HepG2 (cell line): ENCODE results near the gene LDHB. TPM values are rescaled to one million over a fixed set of nuclear protein-coding genes. Genes with fewer than 3 reads are reported as not detected.

ENCODE experiments used
- ATAC-seq: fragments of 200-7000 bp; cut with Tn5 transposase; 3 replicates; pipeline ENCODE4 v1.9.1; 2020; ENCODE audit warnings: mild to moderate bottlenecking, moderate library complexity
- BruUV-seq: library from RNA; stranded (reverse); fragments of 400-500 nt; replicated peaks from 2 replicates; lab custom pipeline; 2021; lab: Mats Ljungman, UMichigan
- CTCF ChIA-PET: fragments of 300-600 bp; formaldehyde crosslinking; extraction: SDS; loops from one replicate; lab custom pipeline; 2021; ENCODE audit warnings: low total read pairs, inconsistent platforms, low intra/inter-chr PET ratio; lab: Yijun Ruan, JAX
- POLR2A ChIA-PET: fragments of 350-600 bp; sonication (Branson Sonifier 250); formaldehyde crosslinking; loops from one replicate; lab custom pipeline; 2020; ENCODE audit warnings: antibody characterized with exemption, inconsistent platforms; lab: Yijun Ruan, JAX
- DNase-seq: peaks from one replicate; pipeline ENCODE4 v3.0.0-alpha.2; 2015; ENCODE audit warnings: low spot score
- FAIRE-seq: peaks from 3 replicates; lab custom pipeline; 2011; peaks lifted over from hg19 to GRCh38; lab: Jason Lieb, UNC
- H2AFZ ChIP-seq: one replicate; pipeline ENCODE4 v1.6.1; 2011; ENCODE audit warnings: low read length, inconsistent platforms
- H3K27ac ChIP-seq: fragments of 300-600 bp; 3 replicates; pipeline ENCODE4 v1.8.0; 2011; ENCODE audit warnings: mixed run types, mild to moderate bottlenecking, mixed read lengths, low read length, inconsistent platforms; ENCODE audit not compliant: insufficient read depth; ENCODE audit errors: extremely low read length
- H3K27me3 ChIP-seq, 2 experiments: fragments of 200-600 bp in 1 of 2; 2 replicates in 1 of 2; 3 replicates in 1 of 2; pipeline versions ENCODE4 v1.6.0 to v1.8.0; 2011; ENCODE audit warnings: low read length in 2 of 2, mild to moderate bottlenecking in 2 of 2, moderate library complexity in 2 of 2, inconsistent platforms in 1 of 2; ENCODE audit not compliant: insufficient read depth in 2 of 2, control insufficient read depth in 1 of 2
- H3K36me3 ChIP-seq, 2 experiments: fragments of 200-600 bp in 1 of 2; replicated peaks in 1 of 2; 2 replicates in 1 of 2; 3 replicates in 1 of 2; pipeline versions ENCODE4 v1.5.1 to v1.8.0; 2011; ENCODE audit warnings: low read length in 2 of 2, inconsistent platforms in 1 of 2; ENCODE audit not compliant: insufficient read depth in 2 of 2, control insufficient read depth in 1 of 2
- H3K4me1 ChIP-seq: 2 replicates; pipeline ENCODE4 v1.5.1; 2012; ENCODE audit warnings: low read length, inconsistent platforms; ENCODE audit not compliant: insufficient read depth
- H3K4me2 ChIP-seq: 2 replicates; pipeline ENCODE4 v1.6.0; 2011; ENCODE audit warnings: low read depth, low read length, inconsistent platforms
- H3K4me3 ChIP-seq, 3 experiments: fragments of 200-600 bp in 1 of 3; sonication (generic), shearing (Covaris generic) in 1 of 3; replicated peaks in 1 of 3; 2 replicates each; pipeline ENCODE4 v1.5.1; 2011 to 2016; ENCODE audit warnings: low read length in 3 of 3, inconsistent platforms in 2 of 3, low read depth in 2 of 3, mild to moderate bottlenecking in 2 of 3, control low read depth in 1 of 3, mixed read lengths in 1 of 3; ENCODE audit not compliant: insufficient read depth in 1 of 3
- H3K79me2 ChIP-seq: one replicate; pipeline ENCODE4 v1.6.1; 2011; ENCODE audit warnings: low read length, inconsistent platforms; ENCODE audit not compliant: insufficient read depth
- H3K9ac ChIP-seq: 2 replicates; pipeline ENCODE4 v1.6.0; 2011; ENCODE audit warnings: mild to moderate bottlenecking, low read depth, low read length, inconsistent platforms; ENCODE audit not compliant: insufficient read depth
- H3K9me3 ChIP-seq: 2 replicates; pipeline ENCODE4 v1.5.1; 2012; ENCODE audit warnings: mild to moderate bottlenecking, low read length
- H4K20me1 ChIP-seq: 2 replicates; pipeline ENCODE4 v1.6.0; 2011; ENCODE audit warnings: inconsistent platforms, mild to moderate bottlenecking, low read length, moderate library complexity; ENCODE audit not compliant: insufficient read depth
- BRCA1 ChIP-seq: sonication (generic); formaldehyde crosslinking; IDR thresholded peaks from 2 replicates; pipeline ENCODE4 v1.4.0; 2020; ENCODE audit warnings: missing genetic modification reagents
- CAMTA2 ChIP-seq: sonication (generic); formaldehyde crosslinking; IDR thresholded peaks from 2 replicates; pipeline ENCODE4 v1.4.0; 2020; ENCODE audit warnings: mild to moderate bottlenecking, missing genetic modification reagents, borderline replicate concordance
- HNF4A ChIP-seq: sonication (generic); formaldehyde crosslinking; IDR thresholded peaks from 2 replicates; pipeline ENCODE4 v1.4.0; 2020; ENCODE audit warnings: missing genetic modification reagents
- JARID2 ChIP-seq: sonication (generic); formaldehyde crosslinking; IDR thresholded peaks from 2 replicates; pipeline ENCODE4 v1.8.1; 2023; ENCODE audit warnings: missing genetic modification reagents, inconsistent platforms; ENCODE audit not compliant: insufficient replicate concordance
- JUNB ChIP-seq: sonication (generic); formaldehyde crosslinking; IDR thresholded peaks from 2 replicates; pipeline ENCODE4 v1.8.0; 2022; ENCODE audit warnings: missing genetic modification reagents, mild to moderate bottlenecking, borderline replicate concordance
- ZC3H13 ChIP-seq: sonication (generic); formaldehyde crosslinking; IDR thresholded peaks from 2 replicates; pipeline ENCODE4 v1.8.1; 2023; ENCODE audit warnings: mild to moderate bottlenecking, missing genetic modification reagents, moderate library complexity
- ZNF160 ChIP-seq: sonication (generic); formaldehyde crosslinking; IDR thresholded peaks from 2 replicates; pipeline ENCODE4 v1.8.0; 2022; ENCODE audit warnings: mild to moderate bottlenecking, inconsistent platforms, missing genetic modification reagents
- ZNF598 ChIP-seq: sonication (generic); formaldehyde crosslinking; IDR thresholded peaks from 2 replicates; pipeline ENCODE4 v1.5.1; 2020; ENCODE audit warnings: mild to moderate bottlenecking, missing genetic modification reagents, borderline replicate concordance
- ZNF773 ChIP-seq: sonication (generic); formaldehyde crosslinking; IDR thresholded peaks from 2 replicates; pipeline ENCODE4 v1.4.0; 2020; ENCODE audit warnings: missing genetic modification reagents, borderline replicate concordance
- WGBS: methylation state at CpG from one replicate; pipeline ENCODE4 v1.1.6; 2017; ENCODE audit warnings: low lambda C conversion rate; 5-methylcytosine and 5-hydroxymethylcytosine counted together
- in situ Hi-C: cut with HindIII; loops from 2 replicates; pipeline ENCODE4 v1.10.0; 2017; ENCODE audit warnings: low pct_unique_long_range_greater_than_20kb; ENCODE audit not compliant: extremely low pct_ligation_motif_present
- intact Hi-C: fragments of 100-400 bp; cut with micrococcal nuclease; formaldehyde crosslinking; loops from one replicate; pipeline ENCODE4 v1.10.0; 2022; ENCODE audit not compliant: unreplicated experiment
- polyA plus RNA-seq, 8 experiments: library from polyadenylated mRNA; depleted of rRNA in 3 of 8; stranded (reverse) in 7 of 8; unstranded in 1 of 8; fragments of >200 nt; fragmentation: Illumina TruSeq in 4 of 8; extraction: Trizol in 4 of 8; gene quantifications; 2 replicates each; pipeline versions ENCODE4 v1.2.1 to v1.2.3, GENCODE V29; 2011 to 2016; ENCODE audit warnings: low read depth in 4 of 8, missing spikeins in 1 of 8, mixed read lengths in 1 of 8; ENCODE audit not compliant: insufficient read depth in 1 of 8
- total RNA-seq, 5 experiments: library from RNA; depleted of rRNA; stranded (reverse); fragments of >200 nt; fragmentation: Illumina TruSeq; extraction: Trizol; gene quantifications; 2 replicates each; pipeline ENCODE4 v1.2.3, GENCODE V29; 2016; ENCODE audit warnings: low read depth in 1 of 5
- TF ChIP-seq, protein P1 (sequence below): sonication (generic); formaldehyde crosslinking; IDR thresholded peaks from 2 replicates; pipeline ENCODE4 v1.8.1; 2023; ENCODE audit warnings: mild to moderate bottlenecking, missing genetic modification reagents
- TF ChIP-seq, protein P2 (sequence below): sonication (generic); formaldehyde crosslinking; IDR thresholded peaks from 2 replicates; pipeline ENCODE4 v1.4.0; 2020; ENCODE audit warnings: low read depth, mild to moderate bottlenecking, missing genetic modification reagents

LDHB gene
- total and polyA plus RNA-seq, 2 of the 13 experiments (the other 11 are each of a cell fraction or from before 2014, with no cell fraction given) = 0.08 TPM; not detected in 1

DNA sequence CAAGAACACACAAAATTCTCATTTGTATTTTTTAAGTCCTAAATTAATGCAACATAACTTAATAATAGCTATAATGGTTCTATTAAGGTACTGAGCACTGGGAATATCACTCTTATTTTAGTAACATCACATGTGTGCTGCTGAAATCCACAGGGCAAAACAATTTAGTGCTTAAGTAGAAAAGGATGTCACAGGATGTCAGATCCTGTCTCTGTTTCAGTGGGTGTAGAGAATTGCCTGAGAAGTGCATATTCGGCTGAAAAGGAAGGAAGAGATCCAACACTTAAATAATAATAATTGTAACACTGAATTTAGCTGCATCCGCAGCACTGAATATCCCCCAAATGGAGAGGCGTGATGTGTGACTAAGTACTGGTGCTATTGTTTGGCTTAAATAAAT, 8.6 kb downstream of the LDHB start:
- no peak for TF ChIP-seq ZNF598 (CRISPR knock-in tag)
- TF ChIP-seq ZNF160 (CRISPR knock-in tag) = no peak
- TF ChIP-seq JARID2 (CRISPR knock-in tag) = no peak
- TF ChIP-seq CAMTA2 (CRISPR knock-in tag) = no peak
- TF ChIP-seq JUNB = no peak
- TF ChIP-seq, protein P1, sequence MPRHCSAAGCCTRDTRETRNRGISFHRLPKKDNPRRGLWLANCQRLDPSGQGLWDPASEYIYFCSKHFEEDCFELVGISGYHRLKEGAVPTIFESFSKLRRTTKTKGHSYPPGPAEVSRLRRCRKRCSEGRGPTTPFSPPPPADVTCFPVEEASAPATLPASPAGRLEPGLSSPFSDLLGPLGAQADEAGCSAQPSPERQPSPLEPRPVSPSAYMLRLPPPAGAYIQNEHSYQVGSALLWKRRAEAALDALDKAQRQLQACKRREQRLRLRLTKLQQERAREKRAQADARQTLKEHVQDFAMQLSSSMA (CRISPR knock-in tag) = no peak
- no peak for TF ChIP-seq ZNF773
- TF ChIP-seq, protein P2, sequence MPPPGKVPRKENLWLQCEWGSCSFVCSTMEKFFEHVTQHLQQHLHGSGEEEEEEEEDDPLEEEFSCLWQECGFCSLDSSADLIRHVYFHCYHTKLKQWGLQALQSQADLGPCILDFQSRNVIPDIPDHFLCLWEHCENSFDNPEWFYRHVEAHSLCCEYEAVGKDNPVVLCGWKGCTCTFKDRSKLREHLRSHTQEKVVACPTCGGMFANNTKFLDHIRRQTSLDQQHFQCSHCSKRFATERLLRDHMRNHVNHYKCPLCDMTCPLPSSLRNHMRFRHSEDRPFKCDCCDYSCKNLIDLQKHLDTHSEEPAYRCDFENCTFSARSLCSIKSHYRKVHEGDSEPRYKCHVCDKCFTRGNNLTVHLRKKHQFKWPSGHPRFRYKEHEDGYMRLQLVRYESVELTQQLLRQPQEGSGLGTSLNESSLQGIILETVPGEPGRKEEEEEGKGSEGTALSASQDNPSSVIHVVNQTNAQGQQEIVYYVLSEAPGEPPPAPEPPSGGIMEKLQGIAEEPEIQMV (CRISPR knock-in tag) = no peak
- TF ChIP-seq BRCA1 (CRISPR knock-in tag) = no peak
- TF ChIP-seq ZC3H13 (CRISPR knock-in tag) = no peak
- no peak for TF ChIP-seq HNF4A (CRISPR knock-in tag)
- Histone ChIP-seq H3K4me2 (no peak overlapping the region), H3K9ac (no peak overlapping the region), H3K9me3 (no peaks in the 10 kb centered on the region), H3K79me2 (no peaks in the 10 kb centered on the region), H3K4me1 (no peaks in the 10 kb centered on the region), H4K20me1 (no peaks in the 10 kb centered on the region), H2AFZ (no peak overlapping the region), H3K27me3 (no peaks in the 10 kb centered on the region), H3K27ac (no peak overlapping the region), H3K36me3 (no peaks in the 10 kb centered on the region), H3K4me3 (no peak overlapping the region)
- WGBS = 36% methylated on average over 3 of the region's 3 CpGs
- in situ Hi-C loops (no loop called here), intact Hi-C loops (no loop called here)
- no peak for FAIRE-seq
- no peak for DNase-seq
- no TSS peak for BruUV-seq
- CTCF ChIA-PET = no interaction called here
- POLR2A ChIA-PET = no interaction called here
- no peak for ATAC-seq
